ENCODE measurements around the gene GRIN1. TPM values are rescaled to one million over a fixed set of nuclear protein-coding genes. Genes with fewer than 3 reads are reported as not detected.

Gene GRIN1
- total and polyA plus RNA-seq, 10 of the 15 experiments (the other 5 are each of a cell fraction or from before 2014, with no cell fraction given) = 0.05 to 0.10 (median 0.06) TPM; not detected in 6

DNA sequence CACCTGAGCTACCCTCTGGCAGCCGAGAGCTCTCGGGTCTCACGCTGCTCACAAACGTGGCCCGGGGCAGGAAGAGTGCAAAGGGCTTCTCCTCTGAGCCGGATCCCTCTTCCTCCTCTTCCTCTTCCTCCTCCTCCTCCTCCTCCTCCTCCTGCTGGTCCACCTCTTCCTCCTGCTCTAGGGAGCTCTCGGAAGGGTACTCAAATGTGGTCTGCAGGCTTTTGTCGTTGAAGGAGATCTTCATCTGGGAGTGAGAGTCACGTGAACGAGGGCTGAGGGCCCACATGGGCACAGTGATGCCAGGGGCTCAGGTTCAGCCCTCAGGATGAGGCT, 53.5 kb downstream of the GRIN1 start:
- ChIA-PET SMC1A (ENCODE audit: uncharacterized antibody, unreplicated experiment) (no interaction called here), RAD21 (ENCODE audit: unreplicated experiment) (no interaction called here), POLR2A (interaction anchor here (1.1 to 2.8 kb wide), 3 partner anchors 32 to 63 kb away, joined by 3 to 10 read pairs (median 5); partner anchors contain the start of gene CYSRT1), CTCF (interaction anchor here (0.7 kb wide), 1 partner anchor 12 kb away, joined by 3 read pairs; no protein-coding TSS in a partner anchor)
- in situ Hi-C loops (cut with MboI) (no loop called here), intact Hi-C loops (cut with micrococcal nuclease; ENCODE audit: unreplicated experiment) (no loop called here)
- no TSS peak for BruUV-seq (replicated peaks)
- ATAC-seq (no peak), DNase-seq (ENCODE audit: low read depth, low spot score) (no peak), FAIRE-seq (no peak)
- Histone ChIP-seq H3K4me3 (no peak overlapping the region), H2AFZ (ENCODE audit: control insufficient read depth, low read depth, low read length) (no peak overlapping the region), H3K9ac (ENCODE audit: control insufficient read depth, insufficient read depth, low read length) (no peak overlapping the region), H3K4me2 (ENCODE audit: control insufficient read depth, insufficient read depth) (no peak overlapping the region), H3K27me3 (replicated peaks in 1 of 2; ENCODE audit: control insufficient read depth in 2 of 2, insufficient read depth in 2 of 2, low read length in 1 of 2) (no peaks in the 10 kb centered on the region), H4K20me1 (ENCODE audit: control insufficient read depth, insufficient read depth) (peaks cover 7% of the 10 kb centered on the region; the same call in 1 of the 2 replicates), H3K4me1 (ENCODE audit: control insufficient read depth, insufficient read depth, low read length) (peaks cover 10% of the 10 kb centered on the region), H3K79me2 (ENCODE audit: control insufficient read depth, insufficient read depth, low read length) (peaks cover 24% of the 10 kb centered on the region), H3K27ac (ENCODE audit: control insufficient read depth, insufficient read depth) (no peak overlapping the region), H3K9me3 (replicated peaks; ENCODE audit: control insufficient read depth, insufficient read depth, low read length) (no peaks in the 10 kb centered on the region), H3K36me3 (ENCODE audit: control insufficient read depth in 2 of 2, insufficient read depth in 2 of 2, low read length in 1 of 2) (peaks cover 0 to 7% of the 10 kb centered on the region in 2 experiments; a peak in 2 of 4 replicates)
- TF ChIP-seq LARP7 (IDR thresholded peaks at IDR 0.05) = no peak
- TF ChIP-seq SP1 (IDR thresholded peaks at IDR 0.05; ENCODE audit: low read depth, low read length) = no peak
- no peak for TF ChIP-seq ZZZ3 (IDR thresholded peaks at IDR 0.05; ENCODE audit: control insufficient read depth, insufficient read length, low read depth)
- TF ChIP-seq, protein P1, sequence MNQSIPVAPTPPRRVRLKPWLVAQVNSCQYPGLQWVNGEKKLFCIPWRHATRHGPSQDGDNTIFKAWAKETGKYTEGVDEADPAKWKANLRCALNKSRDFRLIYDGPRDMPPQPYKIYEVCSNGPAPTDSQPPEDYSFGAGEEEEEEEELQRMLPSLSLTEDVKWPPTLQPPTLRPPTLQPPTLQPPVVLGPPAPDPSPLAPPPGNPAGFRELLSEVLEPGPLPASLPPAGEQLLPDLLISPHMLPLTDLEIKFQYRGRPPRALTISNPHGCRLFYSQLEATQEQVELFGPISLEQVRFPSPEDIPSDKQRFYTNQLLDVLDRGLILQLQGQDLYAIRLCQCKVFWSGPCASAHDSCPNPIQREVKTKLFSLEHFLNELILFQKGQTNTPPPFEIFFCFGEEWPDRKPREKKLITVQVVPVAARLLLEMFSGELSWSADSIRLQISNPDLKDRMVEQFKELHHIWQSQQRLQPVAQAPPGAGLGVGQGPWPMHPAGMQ (IDR thresholded peaks at IDR 0.05; ENCODE audit: borderline replicate concordance) = no peak
- TF ChIP-seq EED (IDR thresholded peaks at IDR 0.05; ENCODE audit: low read depth) = no peak
- TF ChIP-seq HCFC1 (IDR thresholded peaks at IDR 0.05; ENCODE audit: low read length) = no peak
- TF ChIP-seq BHLHE40 (IDR thresholded peaks at IDR 0.05; ENCODE audit: borderline replicate concordance in 1 of 2, low read depth in 2 of 2, low read length in 1 of 2) = no peak
- no peak for TF ChIP-seq MYC (IDR thresholded peaks at IDR 0.05; ENCODE audit: insufficient read depth, insufficient read length, insufficient replicate concordance, low read length, severe bottlenecking)
- no peak for TF ChIP-seq NR2C1 (IDR thresholded peaks at IDR 0.05)
- TF ChIP-seq JUND (IDR thresholded peaks at IDR 0.05; ENCODE audit: low read depth, low read length) = no peak
- TF ChIP-seq MEF2A (IDR thresholded peaks at IDR 0.05; ENCODE audit: insufficient read depth, low read depth, low read length) = no peak
- TF ChIP-seq NR2F1 (conservative IDR thresholded peaks at IDR 0.05) = no peak
- TF ChIP-seq TARDBP (IDR thresholded peaks at IDR 0.05; ENCODE audit: borderline replicate concordance) = no peak
- no peak for TF ChIP-seq CEBPB (IDR thresholded peaks at IDR 0.05; ENCODE audit: borderline replicate concordance in 1 of 2, low read depth in 2 of 2, low read length in 2 of 2)
- no peak for TF ChIP-seq YBX1 (IDR thresholded peaks at IDR 0.05)
- no peak for TF ChIP-seq NBN (IDR thresholded peaks at IDR 0.05)
- 78% methylated on average over 10 of the region's 10 CpGs for WGBS (ENCODE audit: insufficient coverage, insufficient replicate concordance, low lambda C conversion rate, missing lambda C conversion rate)
